ENCODE measurements around the gene SUPT16H.

DNA sequence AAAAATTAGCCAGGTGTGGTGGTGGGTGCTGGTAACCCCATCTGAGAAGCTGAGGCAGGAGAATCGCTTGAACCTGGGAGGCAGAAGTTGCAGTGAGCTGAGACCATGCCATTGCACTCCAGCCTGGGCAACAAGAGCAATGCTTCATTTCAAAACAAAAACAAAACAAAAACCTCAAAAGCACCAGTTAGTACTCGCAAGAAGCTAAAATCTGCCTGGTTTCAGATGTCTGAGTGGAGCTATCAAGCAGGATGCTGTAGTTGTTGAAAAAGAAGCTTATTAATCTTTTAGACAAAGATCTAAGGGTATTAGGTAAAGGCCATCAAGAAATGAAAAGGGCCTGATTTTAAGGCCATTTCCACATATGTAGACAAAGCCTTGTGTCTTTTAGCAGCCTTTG lies 50.9 kb downstream of the SUPT16H start:
- TF ChIP-seq, protein P1, sequence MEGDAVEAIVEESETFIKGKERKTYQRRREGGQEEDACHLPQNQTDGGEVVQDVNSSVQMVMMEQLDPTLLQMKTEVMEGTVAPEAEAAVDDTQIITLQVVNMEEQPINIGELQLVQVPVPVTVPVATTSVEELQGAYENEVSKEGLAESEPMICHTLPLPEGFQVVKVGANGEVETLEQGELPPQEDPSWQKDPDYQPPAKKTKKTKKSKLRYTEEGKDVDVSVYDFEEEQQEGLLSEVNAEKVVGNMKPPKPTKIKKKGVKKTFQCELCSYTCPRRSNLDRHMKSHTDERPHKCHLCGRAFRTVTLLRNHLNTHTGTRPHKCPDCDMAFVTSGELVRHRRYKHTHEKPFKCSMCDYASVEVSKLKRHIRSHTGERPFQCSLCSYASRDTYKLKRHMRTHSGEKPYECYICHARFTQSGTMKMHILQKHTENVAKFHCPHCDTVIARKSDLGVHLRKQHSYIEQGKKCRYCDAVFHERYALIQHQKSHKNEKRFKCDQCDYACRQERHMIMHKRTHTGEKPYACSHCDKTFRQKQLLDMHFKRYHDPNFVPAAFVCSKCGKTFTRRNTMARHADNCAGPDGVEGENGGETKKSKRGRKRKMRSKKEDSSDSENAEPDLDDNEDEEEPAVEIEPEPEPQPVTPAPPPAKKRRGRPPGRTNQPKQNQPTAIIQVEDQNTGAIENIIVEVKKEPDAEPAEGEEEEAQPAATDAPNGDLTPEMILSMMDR (IDR thresholded peaks at IDR 0.05) = no peak
- no peak for TF ChIP-seq POLR2A (IDR thresholded peaks at IDR 0.05)

All from adrenal gland (tissue), 5 donors.